ENCODE measurements around the gene PUSL1.
"Not testable (repeated sequence)": the region's sequence is repeated elsewhere in the genome, so short reads cannot be mapped to it uniquely, and the experiment has no call there.

The PUSL1 gene

DNA sequence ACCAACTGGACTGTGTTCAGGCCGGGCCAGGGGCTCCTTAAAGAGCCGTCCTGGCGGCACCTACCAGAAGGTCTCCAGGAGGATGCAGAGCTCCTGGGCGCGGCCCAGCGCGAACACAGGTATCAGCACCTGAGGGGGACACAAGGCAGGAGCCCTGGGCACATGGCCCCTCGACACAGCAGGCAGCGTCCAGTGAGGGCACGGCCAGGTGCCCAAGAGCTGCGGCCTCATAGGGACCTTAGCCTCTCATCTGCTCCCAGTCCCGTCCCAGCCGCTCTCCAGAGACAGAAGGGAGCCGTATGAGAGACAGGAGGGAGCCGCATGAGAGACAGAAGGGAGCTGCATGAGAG is 5.8 kb downstream of the PUSL1 start:
- FAIRE-seq: no peak
- TF ChIP-seq PAX5 (IDR thresholded peaks at IDR 0.05; ENCODE audit: insufficient read depth, low read length, severe bottlenecking) (no peak), SPI1 (IDR thresholded peaks at IDR 0.05; ENCODE audit: low read depth, low read length) (no peak)
- no peak for DNase-seq (ENCODE audit: insufficient read length, low spot score)

DNA sequence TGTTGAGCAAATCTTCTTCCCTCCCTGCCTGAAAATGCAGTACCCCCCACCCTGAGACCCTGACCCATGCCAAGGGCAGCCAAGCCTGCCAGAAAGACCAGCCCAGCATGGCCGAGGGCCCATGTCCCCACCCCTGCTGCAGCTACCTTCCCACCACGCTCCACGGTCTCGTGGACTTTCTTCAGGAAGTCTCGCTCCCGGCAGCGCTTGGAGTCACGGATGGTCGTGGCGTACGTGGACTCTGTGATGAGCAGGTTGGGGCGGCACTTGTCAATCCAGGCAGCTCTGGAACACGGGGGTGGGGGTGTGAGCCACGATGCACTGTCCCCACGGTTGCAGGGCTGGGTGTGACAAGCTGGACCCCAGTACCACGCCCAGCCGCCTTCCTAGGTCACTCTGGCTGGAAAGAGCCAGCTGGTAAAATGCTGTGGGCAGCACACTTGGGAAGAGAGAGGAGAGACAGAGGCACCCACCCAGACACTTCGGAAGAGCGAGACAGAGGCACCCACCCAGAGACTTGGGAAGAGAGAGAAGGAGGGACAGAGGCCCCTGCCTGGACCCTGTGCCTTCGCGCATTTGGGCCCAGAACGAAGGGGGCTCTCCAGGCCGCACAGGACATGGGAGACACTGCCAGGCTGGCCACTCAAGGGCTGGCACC is 6.4 kb downstream of the PUSL1 start:
- no peak for DNase-seq (ENCODE audit: insufficient read length, low spot score)
- TF ChIP-seq TAF1 (IDR thresholded peaks at IDR 0.05; ENCODE audit: low read depth, low read length) (no peak), POLR2AphosphoS5 (IDR thresholded peaks at IDR 0.05; ENCODE audit: low read depth, low read length) (peak; percentile 52; the same call in 1 of the 2 replicates)
- no peak for FAIRE-seq

DNA sequence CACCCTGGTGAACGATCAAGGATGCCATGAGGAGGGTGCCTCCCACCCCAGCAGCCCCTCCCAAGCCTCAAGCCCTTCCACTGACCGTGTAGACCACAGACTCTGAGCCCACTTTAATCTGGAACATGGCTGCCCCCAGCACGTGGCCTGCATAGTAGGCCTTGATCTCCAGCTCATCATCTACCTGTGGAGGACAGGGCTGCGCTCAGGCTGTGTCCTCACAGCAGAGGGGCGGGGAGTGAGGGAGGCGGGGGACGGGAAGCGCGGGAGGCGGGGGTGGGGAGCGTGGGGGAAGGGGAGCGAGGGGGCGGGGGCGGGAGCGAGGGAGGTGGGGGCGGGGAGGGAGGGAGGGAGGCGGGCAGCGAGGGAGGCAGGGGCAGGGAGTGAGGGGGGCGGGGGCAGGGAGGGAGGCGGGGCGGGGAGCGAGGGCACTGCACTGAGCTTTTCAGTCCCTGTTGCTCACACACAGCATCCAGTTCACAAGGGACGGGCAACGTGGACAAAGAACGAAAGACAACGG is 7.1 kb downstream of the PUSL1 start:
- FAIRE-seq (no peak), DNase-seq (ENCODE audit: insufficient read length, low spot score) (no peak)
- TF ChIP-seq POLR2AphosphoS5 (IDR thresholded peaks at IDR 0.05; ENCODE audit: low read depth, low read length) (no peak), TAF1 (IDR thresholded peaks at IDR 0.05; ENCODE audit: low read depth, low read length) (no peak), SPI1 (IDR thresholded peaks at IDR 0.05; ENCODE audit: low read depth, low read length) (no peak), PAX5 (IDR thresholded peaks at IDR 0.05; ENCODE audit: insufficient read depth, low read length, severe bottlenecking) (no peak), POU2F2 (IDR thresholded peaks at IDR 0.05; ENCODE audit: low read depth, low read length) (no peak), POLR2A (IDR thresholded peaks at IDR 0.05; ENCODE audit: low read depth, low read length) (no peak)

DNA sequence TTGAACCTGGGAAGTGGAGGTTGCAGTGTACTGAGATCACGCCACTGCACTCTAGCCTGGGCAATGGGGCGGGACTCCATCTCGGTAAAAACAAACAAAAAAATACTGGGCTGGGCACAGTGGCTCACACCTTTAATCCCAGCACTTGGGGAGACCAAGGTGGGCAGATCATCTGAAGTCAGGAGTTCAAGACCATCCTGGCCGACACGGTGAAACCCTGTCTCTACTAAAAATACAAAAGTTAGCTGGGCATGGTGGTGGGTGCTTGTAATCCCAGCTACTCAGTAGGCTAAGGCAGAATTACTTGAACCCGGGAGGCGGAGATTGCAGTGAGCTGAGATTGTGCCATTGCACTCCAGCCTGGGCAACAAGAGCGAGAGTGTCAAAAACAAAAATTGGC is 7.8 kb downstream of the PUSL1 start:
- not testable (repeated sequence) for FAIRE-seq; DNase-seq (ENCODE audit: insufficient read length, low spot score)

DNA sequence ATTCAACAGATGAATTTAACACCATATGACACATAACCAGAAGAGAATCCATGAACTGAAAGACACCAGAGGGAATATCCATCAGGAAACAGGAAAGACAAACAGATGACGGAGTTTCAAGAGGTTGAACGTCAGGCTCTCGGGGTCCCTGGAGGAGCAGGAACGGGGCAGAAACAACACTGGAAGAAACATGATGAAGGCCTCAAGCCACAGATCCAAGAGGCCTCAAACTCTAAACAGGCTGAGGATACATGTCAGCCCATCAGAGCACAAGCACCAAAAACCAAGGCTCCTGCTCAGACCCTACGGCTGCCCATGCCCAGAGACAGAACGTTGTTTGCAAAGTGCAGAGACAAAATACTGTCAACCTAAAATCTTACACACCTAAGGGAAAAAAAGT is 9.0 kb downstream of the PUSL1 start:
- no peak for TF ChIP-seq POLR2A (IDR thresholded peaks at IDR 0.05; ENCODE audit: low read depth, low read length)
- no peak for TF ChIP-seq SPI1 (IDR thresholded peaks at IDR 0.05; ENCODE audit: low read depth, low read length)
- TF ChIP-seq POLR2AphosphoS5 (IDR thresholded peaks at IDR 0.05; ENCODE audit: low read depth, low read length): no peak
- no peak for TF ChIP-seq PAX5 (IDR thresholded peaks at IDR 0.05; ENCODE audit: insufficient read depth, low read length, severe bottlenecking)
- TF ChIP-seq POU2F2 (IDR thresholded peaks at IDR 0.05; ENCODE audit: low read depth, low read length): no peak
- no peak for TF ChIP-seq TAF1 (IDR thresholded peaks at IDR 0.05; ENCODE audit: low read depth, low read length)
- FAIRE-seq: no peak
- DNase-seq (ENCODE audit: insufficient read length, low spot score): no peak

DNA sequence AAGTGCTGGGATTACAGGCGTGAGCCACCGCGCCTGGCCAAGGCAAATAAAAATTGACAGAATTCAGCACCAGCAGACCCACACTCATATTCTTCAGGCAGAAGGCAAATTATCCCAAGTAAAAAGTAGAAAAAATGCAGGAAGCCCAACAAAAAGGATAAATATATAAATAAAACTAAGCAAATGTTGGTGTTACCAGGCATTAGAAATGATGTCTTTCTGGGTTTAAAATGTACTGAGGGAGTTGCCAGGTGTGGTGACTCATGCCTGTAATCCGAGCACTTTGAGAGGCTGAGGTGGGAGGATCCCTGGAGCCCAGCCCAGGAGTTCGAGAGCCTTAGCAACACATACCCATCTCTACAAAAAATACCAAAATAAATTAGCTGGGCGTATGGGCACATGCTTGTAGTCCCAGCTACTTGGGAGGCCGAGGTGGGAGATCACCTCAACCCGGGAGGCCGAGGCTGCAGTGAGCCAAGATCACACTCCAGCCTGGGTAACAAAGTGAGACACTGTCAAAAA is 9.8 kb downstream of the PUSL1 start:
- no peak for TF ChIP-seq PAX5 (IDR thresholded peaks at IDR 0.05; ENCODE audit: insufficient read depth, low read length, severe bottlenecking)
- TF ChIP-seq SPI1 (IDR thresholded peaks at IDR 0.05; ENCODE audit: low read depth, low read length): no peak
- no peak for TF ChIP-seq POU2F2 (IDR thresholded peaks at IDR 0.05; ENCODE audit: low read depth, low read length)
- TF ChIP-seq POLR2A (IDR thresholded peaks at IDR 0.05; ENCODE audit: low read depth, low read length): no peak
- TF ChIP-seq TAF1 (IDR thresholded peaks at IDR 0.05; ENCODE audit: low read depth, low read length): no peak
- TF ChIP-seq POLR2AphosphoS5 (IDR thresholded peaks at IDR 0.05; ENCODE audit: low read depth, low read length): no peak
- FAIRE-seq: no peak
- DNase-seq (ENCODE audit: insufficient read length, low spot score): no peak

DNA sequence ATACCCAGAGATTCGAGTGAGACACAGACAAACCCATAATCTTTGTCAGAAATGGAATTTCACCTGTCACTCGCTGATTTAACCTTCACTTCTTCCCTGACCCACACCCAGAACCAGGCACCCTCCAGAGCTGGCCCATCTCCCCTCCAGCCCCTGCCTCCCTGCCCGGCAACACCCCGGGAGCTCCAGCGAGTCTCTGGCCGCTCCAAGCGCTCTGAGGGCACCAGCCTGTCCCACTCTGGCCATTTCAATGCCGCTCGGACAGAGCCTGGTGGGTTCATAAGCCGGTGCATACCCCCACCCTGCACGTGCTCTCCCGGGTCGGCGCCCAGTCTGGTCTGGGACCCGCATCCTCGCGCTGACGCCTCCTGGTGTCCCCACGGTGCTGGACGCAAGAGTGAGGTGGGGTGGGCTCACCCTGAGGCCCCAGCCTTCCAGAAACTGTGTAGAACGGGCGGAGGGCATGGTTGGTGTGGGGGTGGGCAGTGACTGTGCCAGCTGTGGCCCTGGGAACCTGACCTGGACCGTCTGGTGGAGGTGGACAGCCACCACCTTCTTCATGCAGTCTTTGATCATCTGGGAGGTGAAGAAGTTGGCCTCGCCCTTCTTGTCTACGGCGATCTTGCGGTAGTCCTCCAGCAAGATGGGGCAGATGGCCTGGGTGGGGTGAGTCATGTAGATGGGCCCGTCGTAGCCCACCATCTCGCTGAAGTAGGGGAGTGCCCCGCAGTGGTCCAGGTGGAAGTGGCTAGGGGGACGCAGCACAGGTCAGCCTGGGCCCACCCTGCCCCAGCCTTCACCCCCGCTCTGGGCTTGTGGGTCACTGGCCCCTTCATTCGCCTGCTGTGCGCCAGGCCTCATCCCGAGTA is 10.6 kb downstream of the PUSL1 start:
- TF ChIP-seq POLR2AphosphoS5 (IDR thresholded peaks at IDR 0.05; ENCODE audit: low read depth, low read length) (no peak), SPI1 (IDR thresholded peaks at IDR 0.05; ENCODE audit: low read depth, low read length) (no peak), TAF1 (IDR thresholded peaks at IDR 0.05; ENCODE audit: low read depth, low read length) (no peak), PAX5 (IDR thresholded peaks at IDR 0.05; ENCODE audit: insufficient read depth, low read length, severe bottlenecking) (no peak), POU2F2 (IDR thresholded peaks at IDR 0.05; ENCODE audit: low read depth, low read length) (no peak), POLR2A (IDR thresholded peaks at IDR 0.05; ENCODE audit: low read depth, low read length) (no peak)
- DNase-seq (ENCODE audit: insufficient read length, low spot score): no peak
- FAIRE-seq: no peak

DNA sequence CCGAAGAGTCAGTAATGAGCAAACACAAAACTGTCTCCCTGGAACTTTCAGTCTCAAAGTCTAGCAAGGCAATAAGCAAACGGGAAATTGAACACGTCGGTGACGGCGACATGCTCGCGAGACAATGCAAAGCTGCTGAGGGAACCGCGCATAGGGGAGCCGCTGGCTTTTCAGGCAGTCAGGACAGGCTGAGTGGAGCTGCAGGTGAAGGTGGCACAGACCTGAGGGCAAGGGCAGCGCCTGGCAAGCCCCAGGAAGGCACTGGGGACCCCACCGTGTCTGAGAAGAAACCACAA is 11.2 kb downstream of the PUSL1 start:
- DNase-seq (ENCODE audit: insufficient read length, low spot score) (no peak), FAIRE-seq (no peak)
- no peak for TF ChIP-seq SPI1 (IDR thresholded peaks at IDR 0.05; ENCODE audit: low read depth, low read length)

DNA sequence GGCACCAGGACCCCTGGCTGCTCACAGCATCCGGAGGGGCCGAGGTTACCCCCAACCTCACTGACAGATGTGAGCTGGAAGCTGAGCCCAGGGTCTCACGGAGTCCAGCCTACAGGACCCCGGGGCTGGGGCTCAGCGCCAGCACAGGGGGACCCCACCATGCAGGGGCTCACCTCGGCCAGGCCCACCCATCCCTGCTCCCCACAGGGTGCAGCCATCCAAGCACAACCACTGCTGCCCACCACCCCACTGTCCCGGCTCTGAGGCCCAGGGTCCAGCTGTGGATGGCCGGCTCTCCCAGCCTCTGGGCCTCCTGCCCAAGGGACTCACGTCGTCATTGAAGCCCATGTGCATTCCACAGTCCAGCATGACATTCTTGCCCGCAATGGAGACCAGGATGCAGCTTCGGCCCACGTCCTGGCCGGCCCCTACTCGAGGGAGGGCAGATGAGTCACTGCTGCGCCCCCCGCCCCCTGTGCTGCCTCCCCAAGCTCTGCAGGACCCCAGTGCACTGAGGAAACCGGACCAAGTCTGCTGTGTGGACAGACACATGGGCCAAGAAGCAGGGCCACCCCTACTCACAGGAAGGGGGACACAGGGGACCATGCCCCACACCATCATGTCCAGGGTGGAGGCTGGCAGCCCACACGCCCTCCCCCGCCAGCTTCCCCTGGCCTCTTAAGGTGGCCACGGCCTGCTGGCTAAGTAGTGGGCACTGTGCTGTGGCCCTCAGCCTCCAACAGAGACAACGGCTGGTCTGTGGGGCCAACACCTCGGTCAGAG is 12.5 kb downstream of the PUSL1 start:
- TF ChIP-seq PAX5 (IDR thresholded peaks at IDR 0.05; ENCODE audit: insufficient read depth, low read length, severe bottlenecking) (no peak), POLR2AphosphoS5 (IDR thresholded peaks at IDR 0.05; ENCODE audit: low read depth, low read length) (no peak), SPI1 (IDR thresholded peaks at IDR 0.05; ENCODE audit: low read depth, low read length) (no peak), POU2F2 (IDR thresholded peaks at IDR 0.05; ENCODE audit: low read depth, low read length) (no peak), TAF1 (IDR thresholded peaks at IDR 0.05; ENCODE audit: low read depth, low read length) (no peak), POLR2A (IDR thresholded peaks at IDR 0.05; ENCODE audit: low read depth, low read length) (no peak)
- FAIRE-seq (no peak), DNase-seq (ENCODE audit: insufficient read length, low spot score) (no peak)

DNA sequence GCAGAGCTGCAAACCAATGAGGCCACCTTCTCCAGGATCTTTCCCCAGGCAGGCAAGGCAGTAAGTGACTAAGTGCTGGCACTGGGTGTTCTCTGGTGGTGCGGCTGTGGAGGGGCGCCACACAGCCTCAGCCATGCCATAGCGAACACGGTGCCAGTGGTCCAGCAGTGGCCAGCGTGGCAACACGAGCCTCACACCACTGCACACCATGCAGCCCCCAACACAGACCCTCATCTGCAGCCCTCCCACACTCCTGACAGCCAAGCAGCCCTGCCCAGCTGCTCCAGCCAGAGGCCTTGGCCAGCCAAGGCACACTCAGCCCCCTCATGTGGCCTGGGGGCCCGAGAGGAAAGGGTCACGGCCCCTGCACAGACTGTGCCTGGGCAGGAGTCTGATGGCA is 13.1 kb downstream of the PUSL1 start:
- TF ChIP-seq POU2F2 (IDR thresholded peaks at IDR 0.05; ENCODE audit: low read depth, low read length): no peak
- TF ChIP-seq TAF1 (IDR thresholded peaks at IDR 0.05; ENCODE audit: low read depth, low read length): no peak
- TF ChIP-seq POLR2AphosphoS5 (IDR thresholded peaks at IDR 0.05; ENCODE audit: low read depth, low read length): no peak
- no peak for TF ChIP-seq SPI1 (IDR thresholded peaks at IDR 0.05; ENCODE audit: low read depth, low read length)
- TF ChIP-seq PAX5 (IDR thresholded peaks at IDR 0.05; ENCODE audit: insufficient read depth, low read length, severe bottlenecking): no peak
- TF ChIP-seq POLR2A (IDR thresholded peaks at IDR 0.05; ENCODE audit: low read depth, low read length): no peak
- DNase-seq (ENCODE audit: insufficient read length, low spot score) (no peak), FAIRE-seq (no peak)
